ENCODE results near the gene OSBPL9.
"Not testable (repeated sequence)": the region's sequence is repeated elsewhere in the genome, so short reads cannot be mapped to it uniquely, and the experiment has no call there.

Gene OSBPL9

DNA sequence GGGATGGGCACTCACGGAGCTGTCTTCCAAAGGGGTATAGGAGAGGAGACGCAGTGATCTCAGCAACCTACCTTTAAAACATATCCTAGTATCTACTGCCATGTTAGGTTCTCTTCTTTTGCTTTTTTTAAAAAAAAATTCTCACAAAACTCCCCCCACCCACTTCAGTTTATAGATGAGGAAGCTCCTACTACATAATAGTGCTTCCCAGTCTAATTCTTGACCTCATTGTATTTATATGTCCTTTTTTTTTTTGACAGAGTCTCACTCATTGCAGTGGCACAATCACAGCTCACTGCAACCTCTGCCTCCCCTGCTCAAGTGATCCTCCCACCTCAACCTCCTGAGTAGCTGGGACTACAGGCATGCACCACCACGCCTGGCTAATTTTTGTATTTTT, 99.9 kb downstream of the OSBPL9 start:
- DNase-seq: no peak

DNA sequence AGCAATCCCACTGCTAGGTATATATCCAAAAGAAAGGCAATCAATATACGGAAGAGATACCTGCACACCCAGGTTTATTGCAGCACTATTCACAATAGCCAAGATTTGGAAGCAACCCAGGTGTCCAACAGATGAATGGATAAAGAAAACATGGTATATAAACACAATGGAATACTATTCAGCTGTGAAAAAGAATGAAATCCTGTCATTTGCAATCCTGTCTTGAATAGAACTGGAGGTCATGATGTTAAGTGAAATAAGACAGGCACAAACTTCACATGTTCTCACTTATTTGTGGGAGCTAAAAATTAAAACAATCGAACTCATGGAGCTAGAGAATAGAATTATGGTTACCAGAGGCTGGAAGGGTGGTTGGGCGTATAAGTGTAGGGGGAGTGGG, 101.0 kb downstream of the OSBPL9 start:
- DNase-seq: no peak

GRCh38 chr1:51719146-51719545, 102.3 kb downstream of the OSBPL9 start:
- DNase-seq: no peak

- DNase-seq: no peak
Measured at GRCh38 chr1:51724797-51725196, 107.9 kb downstream of the OSBPL9 start.

DNA sequence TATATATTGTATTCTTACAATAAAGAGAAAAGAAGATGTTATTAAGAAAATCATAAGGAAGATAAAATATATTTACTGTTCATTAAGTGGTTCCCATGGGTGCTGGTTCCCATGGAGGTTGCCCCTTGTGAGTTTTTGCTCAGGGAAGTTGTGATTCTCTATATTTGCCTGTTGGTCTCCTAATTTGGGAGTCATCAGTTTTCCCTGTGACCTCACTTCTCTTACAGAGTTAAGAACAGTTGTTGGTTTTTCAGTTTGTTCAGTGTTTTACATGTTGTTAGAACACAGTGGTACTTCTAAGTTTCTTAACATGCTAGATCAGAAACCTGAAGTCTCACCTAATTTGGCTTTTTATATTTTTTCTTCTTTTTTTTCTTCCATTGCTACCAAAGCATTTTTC, 109.2 kb downstream of the OSBPL9 start:
- DNase-seq: no peak

DNA sequence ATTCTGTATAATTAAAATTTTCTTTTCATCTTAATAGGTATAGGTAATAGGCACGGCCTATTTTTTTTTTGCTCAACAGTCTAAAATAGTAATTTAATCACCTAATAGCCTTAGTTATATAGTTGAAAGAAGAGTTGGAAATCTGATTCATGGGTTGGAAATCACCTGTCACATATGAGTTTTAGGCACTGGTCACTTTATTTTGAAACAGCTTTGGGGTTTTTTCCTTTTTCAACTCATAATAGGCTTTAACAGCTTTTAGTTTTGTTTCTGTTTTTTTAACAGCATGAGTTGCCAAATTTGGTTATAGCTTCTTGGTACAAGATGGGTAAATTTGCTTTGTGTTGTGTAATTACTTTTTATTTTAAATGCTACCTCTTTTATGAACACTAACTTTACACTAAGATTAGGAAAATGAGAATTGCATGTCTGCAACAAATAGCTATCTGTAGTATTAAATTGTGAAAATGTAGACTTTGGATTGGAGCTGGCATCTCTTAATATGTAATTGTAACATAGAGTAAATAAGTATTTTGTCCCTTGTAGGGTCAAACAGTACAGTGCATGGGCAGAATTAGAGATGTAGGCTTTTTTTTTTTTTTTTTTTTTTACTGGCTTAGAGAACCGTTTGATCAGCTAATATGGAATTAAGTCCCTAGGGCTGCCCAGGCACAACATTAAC, 109.8 kb downstream of the OSBPL9 start:
- no peak for DNase-seq

DNA sequence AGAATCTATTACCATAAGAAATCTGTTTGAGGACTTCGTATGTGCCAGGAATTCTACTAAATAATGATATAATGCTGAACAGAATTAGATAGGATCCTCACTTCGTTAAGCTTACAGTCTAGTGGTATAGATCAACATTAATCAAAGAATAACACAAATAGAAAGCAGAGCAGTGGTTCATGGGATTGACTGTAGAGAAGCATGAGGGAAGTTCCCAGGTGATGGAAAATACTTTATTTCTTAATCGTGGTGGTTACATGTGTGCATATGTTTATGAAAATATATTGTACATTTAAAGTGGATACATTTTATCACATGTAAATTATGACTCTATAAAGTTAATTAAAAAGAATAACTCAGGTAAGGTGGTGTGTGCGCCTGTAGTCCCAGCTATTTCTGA, 110.5 kb downstream of the OSBPL9 start:
- DNase-seq: no peak

- no peak for DNase-seq
Measured at GRCh38 chr1:51728611-51729155, 111.8 kb downstream of the OSBPL9 start.

DNA sequence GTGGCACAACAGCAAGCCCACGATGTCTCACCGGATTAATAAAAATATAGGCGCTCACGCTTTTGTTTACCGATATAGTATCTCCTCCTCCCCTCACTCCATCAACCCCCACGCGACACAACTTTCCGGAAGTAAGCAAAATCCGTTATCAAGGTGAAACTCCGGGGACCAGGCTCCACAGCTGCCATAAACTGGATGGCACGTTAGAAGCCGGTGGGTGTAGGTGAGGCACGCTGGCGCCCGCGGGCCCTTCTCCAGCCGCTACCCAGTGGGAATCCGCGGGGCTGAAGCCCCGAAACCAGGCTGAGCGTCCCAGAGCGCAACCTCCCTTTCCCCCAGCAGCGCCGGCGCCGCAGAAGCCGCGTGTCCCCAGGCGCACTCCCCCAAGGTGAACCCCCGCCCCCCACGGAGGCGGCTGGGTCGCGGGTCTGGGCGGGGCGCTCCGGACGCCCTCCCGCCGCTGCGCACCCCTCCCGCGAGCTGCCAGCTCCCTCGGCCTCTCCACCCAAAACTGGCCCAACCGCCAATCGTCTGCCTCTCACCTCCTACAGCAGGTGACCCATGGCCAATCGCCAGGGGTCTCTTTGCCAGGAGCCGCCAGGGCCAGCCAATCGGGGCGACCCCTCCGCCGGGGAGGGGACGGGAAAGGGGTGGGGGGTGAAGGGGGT, 112.4 kb downstream of the OSBPL9 start:
- peak; percentile 97 for DNase-seq

- DNase-seq: no peak
Measured at GRCh38 chr1:51729824-51730301, 113.0 kb downstream of the OSBPL9 start.

- no peak for DNase-seq
Measured at GRCh38 chr1:51731998-51732397, 115.1 kb downstream of the OSBPL9 start.

DNA sequence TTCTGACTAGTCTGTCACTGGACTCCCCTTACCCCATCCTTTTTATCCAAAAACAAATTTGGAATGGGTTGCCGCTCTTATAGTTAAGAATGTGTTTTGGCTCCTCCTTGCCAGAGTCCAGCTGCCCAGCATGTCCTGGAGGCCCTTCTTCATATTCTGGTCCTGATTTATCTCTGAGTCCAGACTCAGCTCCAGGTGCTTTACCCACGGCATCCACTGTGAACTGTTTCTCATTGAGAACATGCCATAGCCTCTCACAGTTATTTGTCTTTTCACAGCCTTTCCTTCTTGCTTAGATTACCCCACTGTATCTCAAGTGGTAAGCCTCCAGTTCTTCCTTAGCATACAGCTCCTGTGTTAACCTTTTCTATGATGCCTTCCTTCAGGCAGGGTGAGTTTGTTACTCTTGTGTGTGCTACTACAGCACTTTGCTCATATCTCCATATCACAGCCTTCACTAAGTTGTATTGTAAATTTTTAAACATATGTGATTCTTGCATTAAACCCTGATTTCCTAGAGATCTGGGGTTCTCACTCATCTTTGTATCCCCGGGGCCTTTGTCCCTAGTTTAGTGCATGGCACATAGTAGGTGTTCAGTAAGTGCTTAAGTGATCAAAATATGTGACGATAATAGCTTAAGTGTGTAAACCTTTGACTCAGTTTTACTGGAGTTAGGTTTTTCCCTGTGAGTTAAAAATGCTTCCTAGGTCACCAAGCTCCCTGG, 116.0 kb downstream of the OSBPL9 start:
- no peak for DNase-seq

GRCh38 chr1:51733426-51733774, 116.5 kb downstream of the OSBPL9 start:
- DNase-seq: not testable (repeated sequence)

GRCh38 chr1:51733793-51734522, 117.1 kb downstream of the OSBPL9 start:
- no peak for DNase-seq

DNA sequence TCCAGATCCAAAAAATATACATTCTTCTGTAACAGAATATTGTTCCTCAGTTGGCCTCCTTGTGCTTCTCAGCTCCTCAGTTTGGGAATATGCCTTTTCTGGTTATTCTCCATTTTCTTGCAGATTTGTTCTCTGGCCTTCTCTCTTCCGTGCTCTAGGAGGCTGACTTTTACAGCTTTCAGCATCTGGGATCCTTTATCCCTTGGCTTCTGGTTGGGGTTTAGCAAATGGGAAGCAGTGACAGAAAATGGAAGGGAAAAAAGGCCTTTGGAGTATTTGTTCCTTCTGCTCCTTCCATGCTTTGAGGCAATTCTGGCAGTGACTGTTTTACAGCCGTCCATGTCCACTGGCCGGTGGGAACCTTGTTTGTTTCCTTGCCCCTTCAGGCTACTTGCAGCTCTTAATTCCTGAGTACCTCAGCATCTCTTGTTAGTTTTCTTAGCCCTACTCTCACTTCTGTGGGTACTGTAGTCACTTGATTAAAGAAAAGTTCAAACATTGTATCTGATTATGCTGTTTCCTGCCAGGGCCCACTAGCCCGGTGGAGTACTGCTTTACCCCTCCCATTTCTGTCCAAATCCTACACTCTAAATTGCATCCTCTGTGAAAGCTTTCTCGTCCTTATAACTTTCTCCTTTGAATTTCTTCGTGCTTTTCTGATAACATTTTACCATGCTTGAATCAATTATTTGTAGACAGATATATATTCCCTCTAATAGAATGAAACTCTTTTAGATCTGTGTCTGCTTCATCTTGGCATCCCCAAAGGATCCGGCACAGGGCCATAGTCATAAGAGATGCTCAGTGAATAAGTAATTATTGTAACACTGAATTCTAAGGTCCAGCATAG, 118.2 kb downstream of the OSBPL9 start:
- DNase-seq: no peak

- no peak for DNase-seq
Measured at GRCh38 chr1:51735746-51736254, 118.9 kb downstream of the OSBPL9 start.

DNA sequence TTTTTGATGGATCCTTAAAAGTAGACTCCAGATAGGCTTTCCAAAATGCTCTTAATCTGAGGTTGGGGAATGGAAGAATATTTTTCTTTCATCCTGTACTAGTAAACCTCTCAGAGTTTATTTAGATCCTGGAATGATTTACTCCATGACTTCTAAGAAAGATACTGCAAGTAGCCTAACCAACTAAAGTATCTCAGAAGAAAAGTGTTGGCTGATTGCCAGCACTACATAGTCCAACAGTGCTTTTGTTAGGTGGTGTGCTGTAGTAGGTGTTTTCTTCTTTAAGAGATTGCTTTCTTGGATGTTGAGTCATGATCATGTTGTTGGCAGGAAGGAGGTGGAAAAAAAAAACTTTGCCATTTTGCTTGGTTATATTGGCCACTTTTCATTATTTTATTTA, 119.8 kb downstream of the OSBPL9 start:
- DNase-seq: no peak

- no peak for DNase-seq
Measured at GRCh38 chr1:51738681-51739080, 121.8 kb downstream of the OSBPL9 start.

DNA sequence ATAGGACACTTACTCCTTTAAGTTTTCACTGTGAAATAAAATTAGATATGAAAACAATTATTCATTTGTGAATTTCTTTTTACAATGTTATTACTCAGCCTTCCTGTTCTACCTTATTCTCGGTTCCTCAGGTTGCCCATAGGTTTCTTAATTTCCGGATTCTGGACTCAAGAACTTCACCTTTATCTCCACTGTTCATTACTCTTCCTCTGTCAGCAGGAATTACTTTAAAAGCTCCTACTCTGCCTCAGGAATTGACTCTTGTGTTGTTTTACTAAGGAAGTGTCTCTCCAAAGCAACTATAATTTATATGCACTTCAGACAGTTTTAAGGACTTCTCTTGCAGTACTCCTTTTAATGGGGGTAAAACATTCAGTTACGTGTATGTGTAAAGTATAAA, 123.8 kb downstream of the OSBPL9 start:
- DNase-seq: no peak

DNA sequence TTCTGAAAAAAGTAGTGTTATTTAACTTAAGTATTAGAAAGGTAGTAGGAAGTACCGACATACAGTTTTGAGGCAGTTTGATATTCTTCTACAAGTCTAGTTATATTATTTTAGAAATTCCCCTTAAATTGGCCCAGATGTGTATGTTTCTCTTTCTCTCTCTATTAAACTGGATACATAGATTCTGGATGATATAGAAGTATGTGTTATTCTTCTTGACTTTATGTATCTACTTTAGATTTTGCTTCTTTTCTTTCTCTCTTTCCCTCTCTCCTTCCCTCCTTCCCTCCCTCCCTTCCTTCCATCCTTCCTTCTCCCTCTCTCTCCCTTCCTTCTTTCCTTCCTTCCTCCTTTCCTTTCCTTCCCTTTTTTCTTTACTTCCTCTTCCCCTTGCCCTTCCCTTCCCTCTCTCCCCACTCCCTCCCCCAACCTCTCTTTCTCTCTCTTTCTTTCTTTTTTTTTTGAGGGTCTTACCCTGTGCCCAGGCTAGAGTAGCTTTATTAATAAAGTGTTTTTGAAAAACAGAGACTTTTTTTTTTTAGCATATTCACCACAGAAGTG, 124.3 kb downstream of the OSBPL9 start:
- no peak for DNase-seq

- DNase-seq: no peak
Measured at GRCh38 chr1:51744506-51745303, 127.8 kb downstream of the OSBPL9 start.

Data from CD4-positive, alpha-beta T cell treated with Interleukin-10 for 1 hour (primary cell).